Stimulated activated CD8-positive, alpha-beta memory T cell treated with anti-CD3 and anti-CD28 coated beads, Interleukin-7, amount 100 ng/mL, for 1 hour (primary cell): ENCODE results near the gene CASQ1.

Experiments used
- DNase-seq, 2 donors: peaks; one replicate each; pipeline ENCODE4 v3.0.0-alpha.2; 2020; ENCODE audit warnings: low read depth in 2 of 2

Gene CASQ1

GRCh38 chr1:160226623-160227022 lies 36.2 kb downstream of the CASQ1 start:
- no peak for DNase-seq

DNA sequence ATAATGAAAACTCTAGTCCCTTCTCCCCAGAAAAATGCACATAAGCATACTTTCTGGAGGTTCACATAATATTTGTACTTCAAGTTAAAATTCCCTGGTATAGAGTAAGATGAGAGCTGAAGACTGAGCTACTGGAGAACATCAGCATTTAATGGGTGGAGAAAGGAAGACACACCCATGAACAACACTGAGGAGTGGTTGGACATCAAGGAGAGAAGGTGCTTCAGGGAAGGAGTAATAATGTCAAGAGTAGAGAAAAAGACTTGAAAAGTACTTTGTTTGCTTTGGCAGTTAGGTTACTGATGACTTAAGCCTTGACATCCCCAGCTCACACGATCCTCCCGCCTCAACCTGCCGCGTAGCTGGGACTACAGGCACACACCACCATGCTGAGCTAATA lies 36.7 kb downstream of the CASQ1 start:
- DNase-seq: no peak

- DNase-seq: no peak
Observed at GRCh38 chr1:160227561-160227960, 37.2 kb downstream of the CASQ1 start.

GRCh38 chr1:160228431-160228830 lies 38.1 kb downstream of the CASQ1 start:
- DNase-seq: no peak

DNA sequence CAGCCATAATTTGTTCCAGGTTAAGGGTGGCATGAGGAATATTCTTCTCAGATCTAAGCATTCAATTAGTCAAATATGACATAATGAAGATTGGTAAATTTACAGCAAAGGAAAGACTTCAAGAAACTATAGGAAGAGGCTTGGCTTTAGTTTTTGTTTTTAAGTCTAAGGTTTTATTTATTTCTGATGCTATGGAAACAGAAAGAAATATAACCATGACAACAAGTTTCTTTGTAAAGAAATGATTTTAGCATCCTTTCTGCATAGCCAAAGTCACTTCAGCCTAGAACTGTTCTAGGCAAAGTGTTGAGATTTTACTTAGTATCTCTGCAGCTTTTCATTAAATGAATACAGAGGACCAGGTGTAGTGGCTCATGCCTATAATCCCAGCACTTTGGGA lies 42.5 kb downstream of the CASQ1 start:
- DNase-seq: no peak

GRCh38 chr1:160236806-160237205 lies 46.4 kb downstream of the CASQ1 start:
- DNase-seq: no peak

- DNase-seq: no peak
Observed at GRCh38 chr1:160237558-160237957, 47.2 kb downstream of the CASQ1 start.

- DNase-seq: no peak
Observed at GRCh38 chr1:160238408-160238807, 48.0 kb downstream of the CASQ1 start.

GRCh38 chr1:160239582-160240299 lies 49.4 kb downstream of the CASQ1 start:
- no peak for DNase-seq

GRCh38 chr1:160243767-160244166 lies 53.4 kb downstream of the CASQ1 start:
- DNase-seq: no peak

GRCh38 chr1:160244209-160244608 lies 53.8 kb downstream of the CASQ1 start:
- no peak for DNase-seq

DNA sequence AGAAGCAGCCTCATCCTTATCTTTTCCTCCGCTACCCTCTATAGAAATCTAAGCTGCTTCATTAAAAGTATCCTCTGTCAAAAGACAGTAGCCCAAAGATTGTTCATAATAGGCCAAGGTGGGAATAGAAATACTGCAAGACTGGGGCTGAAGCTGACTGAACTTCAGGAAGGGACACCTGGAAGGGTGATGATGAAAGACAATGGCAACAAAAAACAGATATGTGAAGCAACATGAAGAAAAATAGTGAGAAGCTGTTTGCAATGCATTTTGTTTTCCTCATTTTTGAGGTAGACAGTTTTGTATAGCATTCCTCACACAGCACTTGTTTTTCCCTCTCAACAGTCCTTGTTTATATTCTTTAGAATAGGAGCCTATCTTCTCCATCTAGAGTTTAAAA lies 55.1 kb downstream of the CASQ1 start:
- no peak for DNase-seq

GRCh38 chr1:160247053-160247452 lies 56.7 kb downstream of the CASQ1 start:
- DNase-seq: no peak

- DNase-seq: no peak
Observed at GRCh38 chr1:160251011-160251410, 60.6 kb downstream of the CASQ1 start.
